HepG2 (cell line): ENCODE data around the gene ACSL6. TPM values are rescaled to one million over a fixed set of nuclear protein-coding genes. Genes with fewer than 3 reads are reported as not detected.

Experiments used
- ATAC-seq: fragments of 200-7000 bp; cut with Tn5 transposase; 3 replicates; pipeline ENCODE4 v1.9.1; 2020; ENCODE audit warnings: mild to moderate bottlenecking, moderate library complexity
- BruUV-seq: library from RNA; stranded (reverse); fragments of 400-500 nt; replicated peaks from 2 replicates; lab custom pipeline; 2021; lab: Mats Ljungman, UMichigan
- CTCF ChIA-PET: fragments of 300-600 bp; formaldehyde crosslinking; extraction: SDS; loops from one replicate; lab custom pipeline; 2021; ENCODE audit warnings: low total read pairs, inconsistent platforms, low intra/inter-chr PET ratio; lab: Yijun Ruan, JAX
- POLR2A ChIA-PET: fragments of 350-600 bp; sonication (Branson Sonifier 250); formaldehyde crosslinking; loops from one replicate; lab custom pipeline; 2020; ENCODE audit warnings: antibody characterized with exemption, inconsistent platforms; lab: Yijun Ruan, JAX
- DNase-seq: peaks from one replicate; pipeline ENCODE4 v3.0.0-alpha.2; 2015; ENCODE audit warnings: low spot score
- FAIRE-seq: peaks from 3 replicates; lab custom pipeline; 2011; peaks lifted over from hg19 to GRCh38; lab: Jason Lieb, UNC
- H2AFZ ChIP-seq: one replicate; pipeline ENCODE4 v1.6.1; 2011; ENCODE audit warnings: low read length, inconsistent platforms
- H3K27ac ChIP-seq: fragments of 300-600 bp; 3 replicates; pipeline ENCODE4 v1.8.0; 2011; ENCODE audit warnings: mixed run types, mild to moderate bottlenecking, mixed read lengths, low read length, inconsistent platforms; ENCODE audit not compliant: insufficient read depth; ENCODE audit errors: extremely low read length
- H3K27me3 ChIP-seq, 2 experiments: fragments of 200-600 bp in 1 of 2; 2 replicates in 1 of 2; 3 replicates in 1 of 2; pipeline versions ENCODE4 v1.6.0 to v1.8.0; 2011; ENCODE audit warnings: low read length in 2 of 2, mild to moderate bottlenecking in 2 of 2, moderate library complexity in 2 of 2, inconsistent platforms in 1 of 2; ENCODE audit not compliant: insufficient read depth in 2 of 2, control insufficient read depth in 1 of 2
- H3K36me3 ChIP-seq, 2 experiments: fragments of 200-600 bp in 1 of 2; replicated peaks in 1 of 2; 2 replicates in 1 of 2; 3 replicates in 1 of 2; pipeline versions ENCODE4 v1.5.1 to v1.8.0; 2011; ENCODE audit warnings: low read length in 2 of 2, inconsistent platforms in 1 of 2; ENCODE audit not compliant: insufficient read depth in 2 of 2, control insufficient read depth in 1 of 2
- H3K4me1 ChIP-seq: 2 replicates; pipeline ENCODE4 v1.5.1; 2012; ENCODE audit warnings: low read length, inconsistent platforms; ENCODE audit not compliant: insufficient read depth
- H3K4me2 ChIP-seq: 2 replicates; pipeline ENCODE4 v1.6.0; 2011; ENCODE audit warnings: low read depth, low read length, inconsistent platforms
- H3K4me3 ChIP-seq, 3 experiments: fragments of 200-600 bp in 1 of 3; sonication (generic), shearing (Covaris generic) in 1 of 3; replicated peaks in 1 of 3; 2 replicates each; pipeline ENCODE4 v1.5.1; 2011 to 2016; ENCODE audit warnings: low read length in 3 of 3, inconsistent platforms in 2 of 3, low read depth in 2 of 3, mild to moderate bottlenecking in 2 of 3, control low read depth in 1 of 3, mixed read lengths in 1 of 3; ENCODE audit not compliant: insufficient read depth in 1 of 3
- H3K79me2 ChIP-seq: one replicate; pipeline ENCODE4 v1.6.1; 2011; ENCODE audit warnings: low read length, inconsistent platforms; ENCODE audit not compliant: insufficient read depth
- H3K9ac ChIP-seq: 2 replicates; pipeline ENCODE4 v1.6.0; 2011; ENCODE audit warnings: mild to moderate bottlenecking, low read depth, low read length, inconsistent platforms; ENCODE audit not compliant: insufficient read depth
- H3K9me3 ChIP-seq: 2 replicates; pipeline ENCODE4 v1.5.1; 2012; ENCODE audit warnings: mild to moderate bottlenecking, low read length
- H4K20me1 ChIP-seq: 2 replicates; pipeline ENCODE4 v1.6.0; 2011; ENCODE audit warnings: inconsistent platforms, mild to moderate bottlenecking, low read length, moderate library complexity; ENCODE audit not compliant: insufficient read depth
- ARHGAP35 ChIP-seq: sonication (generic); formaldehyde crosslinking; IDR thresholded peaks from 2 replicates; pipeline ENCODE4 v1.9.0; 2022; ENCODE audit warnings: mild to moderate bottlenecking, inconsistent platforms, moderate library complexity, missing genetic modification reagents, borderline replicate concordance
- ATM ChIP-seq: fragments of 450-650 bp; IDR thresholded peaks from 2 replicates; pipeline ENCODE4 v1.7.1; 2017; ENCODE audit warnings: mild to moderate bottlenecking, borderline replicate concordance
- CREB3 ChIP-seq: sonication (generic); formaldehyde crosslinking; IDR thresholded peaks from 2 replicates; pipeline ENCODE4 v1.5.0; 2020; ENCODE audit warnings: missing genetic modification reagents
- CTCF ChIP-seq: sonication (generic); formaldehyde crosslinking; IDR thresholded peaks from 2 replicates; pipeline ENCODE4 v1.5.0; 2020; ENCODE audit warnings: mild to moderate bottlenecking, missing genetic modification reagents, moderate library complexity
- GMEB2 ChIP-seq: IDR thresholded peaks from 2 replicates; pipeline ENCODE4 v1.6.1; 2016; ENCODE audit warnings: missing biosample characterization, missing genetic modification reagents, low read depth
- ISL2 ChIP-seq: sonication (generic); formaldehyde crosslinking; IDR thresholded peaks from 2 replicates; pipeline ENCODE4 v1.5.0; 2020; ENCODE audit warnings: missing genetic modification reagents
- MAFK ChIP-seq, 2 experiments: IDR thresholded peaks in 1 of 2; conservative IDR thresholded peaks in 1 of 2; 2 replicates each; pipeline ENCODE4 v1.6.1; 2011; ENCODE audit warnings: improper control_type of control experiment in 2 of 2, low read length in 2 of 2
- NR2F1 ChIP-seq, 2 experiments: fragments of 450-650 bp in 1 of 2; formaldehyde crosslinking in 1 of 2; IDR thresholded peaks; 2 replicates each; pipeline versions ENCODE4 v1.5.0 to v1.6.1; 2016 to 2020; ENCODE audit warnings: mild to moderate bottlenecking in 1 of 2, missing compliant biosample characterization in 1 of 2, missing genetic modification reagents in 1 of 2, moderate library complexity in 1 of 2
- PAWR ChIP-seq: sonication (generic); formaldehyde crosslinking; IDR thresholded peaks from 2 replicates; pipeline ENCODE4 v1.4.0; 2020; ENCODE audit warnings: missing genetic modification reagents, mild to moderate bottlenecking, borderline replicate concordance
- SIX4 ChIP-seq: sonication (generic); formaldehyde crosslinking; IDR thresholded peaks from 2 replicates; pipeline ENCODE4 v1.4.0; 2020; ENCODE audit warnings: missing genetic modification reagents
- SNAPC2 ChIP-seq: sonication (generic); formaldehyde crosslinking; IDR thresholded peaks from 2 replicates; pipeline ENCODE4 v1.8.1; 2022; ENCODE audit warnings: mild to moderate bottlenecking, missing genetic modification reagents
- TMF1 ChIP-seq: sonication (generic); formaldehyde crosslinking; IDR thresholded peaks from 2 replicates; pipeline ENCODE4 v1.8.1; 2022; ENCODE audit warnings: low read depth, missing genetic modification reagents
- ZNF563 ChIP-seq: sonication (generic); formaldehyde crosslinking; IDR thresholded peaks from 2 replicates; pipeline ENCODE4 v1.8.0; 2022; ENCODE audit warnings: mild to moderate bottlenecking, moderate library complexity, missing genetic modification reagents
- WGBS: methylation state at CpG from one replicate; pipeline ENCODE4 v1.1.6; 2017; ENCODE audit warnings: low lambda C conversion rate; 5-methylcytosine and 5-hydroxymethylcytosine counted together
- in situ Hi-C: cut with HindIII; loops from 2 replicates; pipeline ENCODE4 v1.10.0; 2017; ENCODE audit warnings: low pct_unique_long_range_greater_than_20kb; ENCODE audit not compliant: extremely low pct_ligation_motif_present
- intact Hi-C: fragments of 100-400 bp; cut with micrococcal nuclease; formaldehyde crosslinking; loops from one replicate; pipeline ENCODE4 v1.10.0; 2022; ENCODE audit not compliant: unreplicated experiment
- polyA plus RNA-seq, 8 experiments: library from polyadenylated mRNA; depleted of rRNA in 3 of 8; stranded (reverse) in 7 of 8; unstranded in 1 of 8; fragments of >200 nt; fragmentation: Illumina TruSeq in 4 of 8; extraction: Trizol in 4 of 8; gene quantifications; 2 replicates each; pipeline versions ENCODE4 v1.2.1 to v1.2.3, GENCODE V29; 2011 to 2016; ENCODE audit warnings: low read depth in 4 of 8, missing spikeins in 1 of 8, mixed read lengths in 1 of 8; ENCODE audit not compliant: insufficient read depth in 1 of 8
- total RNA-seq, 5 experiments: library from RNA; depleted of rRNA; stranded (reverse); fragments of >200 nt; fragmentation: Illumina TruSeq; extraction: Trizol; gene quantifications; 2 replicates each; pipeline ENCODE4 v1.2.3, GENCODE V29; 2016; ENCODE audit warnings: low read depth in 1 of 5

ACSL6 gene
- total and polyA plus RNA-seq, 2 of the 13 experiments (the other 11 are each of a cell fraction or from before 2014, with no cell fraction given): 3.7 to 3.8 TPM

GRCh38 chr5:131974956-131975726 is 36.3 kb downstream of the ACSL6 start (continued):
- TF ChIP-seq SIX4 (CRISPR knock-in tag) (no peak), ARHGAP35 (no peak), MAFK (conservative IDR thresholded peaks at IDR 0.05 in 1 of 2, IDR thresholded peaks at IDR 0.05 in 1 of 2; ENCODE audit: low read length in 2 of 2) (peak; percentile 27 to 42; a peak in 2 of 4 replicates)

- FAIRE-seq (no peak), ATAC-seq (no peak), DNase-seq (no peak)
- POLR2A ChIA-PET: no interaction called here
- WGBS: 87% methylated on average over 4 of the region's 5 CpGs
- Histone ChIP-seq H3K79me2 (no peaks in the 10 kb centered on the region), H3K36me3 (no peaks in the 10 kb centered on the region), H4K20me1 (no peaks in the 10 kb centered on the region), H3K27ac (no peak overlapping the region), H3K9me3 (no peaks in the 10 kb centered on the region), H2AFZ (no peak overlapping the region), H3K4me3 (no peak overlapping the region), H3K4me2 (no peak overlapping the region), H3K9ac (no peak overlapping the region), H3K4me1 (peaks cover 16% of the 10 kb centered on the region), H3K27me3 (no peaks in the 10 kb centered on the region)
- intact Hi-C loops: no loop called here
- CTCF ChIA-PET: no interaction called here
- TF ChIP-seq ATM (no peak), SNAPC2 (CRISPR knock-in tag) (no peak), PAWR (CRISPR knock-in tag) (no peak)
- in situ Hi-C loops: no loop called here
- BruUV-seq: no TSS peak
Measured at GRCh38 chr5:131974622-131974955, 36.9 kb downstream of the ACSL6 start.

GRCh38 chr5:131974016-131974415 is 37.4 kb downstream of the ACSL6 start:
- FAIRE-seq (no peak), DNase-seq (no peak), ATAC-seq (no peak)
- Histone ChIP-seq H4K20me1 (no peaks in the 10 kb centered on the region), H3K79me2 (no peaks in the 10 kb centered on the region), H3K27ac (no peak overlapping the region), H3K4me1 (peaks cover 16% of the 10 kb centered on the region), H3K9me3 (no peaks in the 10 kb centered on the region), H2AFZ (no peak overlapping the region), H3K4me3 (no peak overlapping the region), H3K4me2 (no peak overlapping the region), H3K27me3 (no peaks in the 10 kb centered on the region), H3K9ac (no peak overlapping the region), H3K36me3 (no peaks in the 10 kb centered on the region)
- intact Hi-C loops (no loop called here), in situ Hi-C loops (no loop called here)
- BruUV-seq: no TSS peak
- 88% methylated on average over 1 of the region's 1 CpG for WGBS
- ChIA-PET POLR2A (no interaction called here), CTCF (no interaction called here)
- no peak for TF ChIP-seq CTCF (CRISPR knock-in tag)
- no peak for TF ChIP-seq GMEB2 (CRISPR knock-in tag)
- TF ChIP-seq CREB3: no peak
- no peak for TF ChIP-seq NR2F1 (CRISPR knock-in tag; IDR thresholded peaks at IDR 0.05)
- TF ChIP-seq ISL2: no peak
- no peak for TF ChIP-seq ZNF563 (CRISPR knock-in tag)
- TF ChIP-seq TMF1 (CRISPR knock-in tag): no peak
